A549 (cell line): Measurements from ENCODE around the gene OPRM1.

Experiments
- ESRRA ChIP-seq: fragments of 150-350 bp; IDR thresholded peaks from 2 replicates; pipeline ENCODE4 v1.6.1; 2014; ENCODE audit warnings: mild to moderate bottlenecking, low read length, borderline replicate concordance
- FOSL2 ChIP-seq, 2 experiments: fragments of 450-650 bp in 1 of 2; fragments of >200 bp in 1 of 2; sonication (Bioruptor Twin) in 1 of 2; formaldehyde crosslinking; IDR thresholded peaks; 2 replicates each; pipeline versions ENCODE4 v1.5.0 to v1.6.1; 2016 to 2020; ENCODE audit warnings: mild to moderate bottlenecking in 1 of 2, moderate library complexity in 1 of 2
- HDAC2 ChIP-seq: fragments of 200-600 bp; sonication (generic); IDR thresholded peaks from 2 replicates; pipeline ENCODE4 v1.6.1; 2016
- HOXA7 ChIP-seq: fragments of 250-450 bp; sonication (Bioruptor Pico); IDR thresholded peaks from 2 replicates; pipeline ENCODE4 v1.5.0; 2020; ENCODE audit warnings: mild to moderate bottlenecking, moderate library complexity
- KDM1A ChIP-seq: fragments of 200-600 bp; sonication (generic); IDR thresholded peaks from 2 replicates; pipeline ENCODE4 v1.6.1; 2016; ENCODE audit warnings: low read depth, mild to moderate bottlenecking
- MAFK ChIP-seq: fragments of 450-650 bp; IDR thresholded peaks from 2 replicates; pipeline ENCODE4 v1.6.1; 2014; ENCODE audit not compliant: partially characterized antibody
- POLR2A ChIP-seq: IDR thresholded peaks from 2 replicates; pipeline ENCODE4 v1.6.1; 2012; ENCODE audit warnings: mild to moderate bottlenecking, low read length
- TF ChIP-seq, protein P1 (sequence below): fragments of >200 bp; sonication (Bioruptor Twin); formaldehyde crosslinking; IDR thresholded peaks from 3 replicates; pipeline ENCODE4 v1.5.1; 2016

- TF ChIP-seq, protein P1, sequence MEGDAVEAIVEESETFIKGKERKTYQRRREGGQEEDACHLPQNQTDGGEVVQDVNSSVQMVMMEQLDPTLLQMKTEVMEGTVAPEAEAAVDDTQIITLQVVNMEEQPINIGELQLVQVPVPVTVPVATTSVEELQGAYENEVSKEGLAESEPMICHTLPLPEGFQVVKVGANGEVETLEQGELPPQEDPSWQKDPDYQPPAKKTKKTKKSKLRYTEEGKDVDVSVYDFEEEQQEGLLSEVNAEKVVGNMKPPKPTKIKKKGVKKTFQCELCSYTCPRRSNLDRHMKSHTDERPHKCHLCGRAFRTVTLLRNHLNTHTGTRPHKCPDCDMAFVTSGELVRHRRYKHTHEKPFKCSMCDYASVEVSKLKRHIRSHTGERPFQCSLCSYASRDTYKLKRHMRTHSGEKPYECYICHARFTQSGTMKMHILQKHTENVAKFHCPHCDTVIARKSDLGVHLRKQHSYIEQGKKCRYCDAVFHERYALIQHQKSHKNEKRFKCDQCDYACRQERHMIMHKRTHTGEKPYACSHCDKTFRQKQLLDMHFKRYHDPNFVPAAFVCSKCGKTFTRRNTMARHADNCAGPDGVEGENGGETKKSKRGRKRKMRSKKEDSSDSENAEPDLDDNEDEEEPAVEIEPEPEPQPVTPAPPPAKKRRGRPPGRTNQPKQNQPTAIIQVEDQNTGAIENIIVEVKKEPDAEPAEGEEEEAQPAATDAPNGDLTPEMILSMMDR = no peak
- no peak for TF ChIP-seq FOSL2 (IDR thresholded peaks at IDR 0.05)
- no peak for TF ChIP-seq FOSL2 (CRISPR knock-in tag; IDR thresholded peaks at IDR 0.05)
- TF ChIP-seq POLR2A = no peak
- TF ChIP-seq HDAC2 = no peak
- no peak for TF ChIP-seq KDM1A
- no peak for TF ChIP-seq MAFK
- TF ChIP-seq ESRRA = no peak
- no peak for TF ChIP-seq HOXA7 (CRISPR knock-in tag)
Observed at GRCh38 chr6:154143753-154144152, 104.7 kb downstream of the OPRM1 start.
